Prostate gland (tissue), 2 donors: ENCODE data around the gene RIMBP2. TPM values are rescaled to one million over a fixed set of nuclear protein-coding genes. Genes with fewer than 3 reads are reported as not detected.

ENCODE experiments used
- DNase-seq: peaks from one replicate; pipeline ENCODE4 v3.0.0-alpha.2; 2019; ENCODE audit warnings: low spot score
- H3K27ac ChIP-seq, 2 donors: fragments of 200-600 bp; sonication (generic); 2 replicates each; pipeline ENCODE4 v1.5.1; 2017 to 2019
- H3K27me3 ChIP-seq: fragments of 200-600 bp; sonication (generic); replicated peaks from 2 replicates; pipeline ENCODE4 v1.5.1; 2019; ENCODE audit not compliant: insufficient read depth
- H3K36me3 ChIP-seq, 2 donors: fragments of 200-600 bp; sonication (generic); 1 replicate in 1 of 2; 2 replicates in 1 of 2; pipeline versions ENCODE4 v1.5.1 to v1.8.1; 2017 to 2019
- H3K4me1 ChIP-seq: fragments of 200-600 bp; sonication (generic); replicated peaks from 2 replicates; pipeline ENCODE4 v1.5.1; 2019
- H3K4me3 ChIP-seq, 2 donors: fragments of 200-600 bp; sonication (generic); 2 replicates each; pipeline ENCODE4 v1.5.1; 2017 to 2019
- H3K9me3 ChIP-seq: fragments of 200-600 bp; sonication (generic); 2 replicates; pipeline ENCODE4 v1.5.1; 2017
- CTCF ChIP-seq, 4 experiments: fragments of 200-600 bp in 2 of 4; fragments of 450-650 bp in 2 of 4; sonication (generic) in 2 of 4; IDR thresholded peaks; 1 replicate in 3 of 4; 2 replicates in 1 of 4; pipeline ENCODE4 v1.5.1; 2016 to 2019; ENCODE audit warnings: antibody characterized with exemption in 4 of 4, mild to moderate bottlenecking in 2 of 4, moderate library complexity in 2 of 4
- POLR2A ChIP-seq: fragments of 450-650 bp; IDR thresholded peaks from one replicate; pipeline ENCODE4 v1.6.1; 2016; ENCODE audit warnings: antibody characterized with exemption, mild to moderate bottlenecking
- POLR2AphosphoS5 ChIP-seq: sonication (generic); formaldehyde crosslinking; IDR thresholded peaks from one replicate; pipeline ENCODE4 v1.6.1; 2017; ENCODE audit warnings: antibody characterized with exemption
- WGBS: methylation state at CpG from one replicate; pipeline ENCODE4 v1.1.5; 2018; 5-methylcytosine and 5-hydroxymethylcytosine counted together
- intact Hi-C: fragments of 100-400 bp; cut with DNase I; formaldehyde crosslinking; loops from one replicate; pipeline ENCODE4 v1.14.2; 2022
- total RNA-seq, 2 donors: library from RNA; depleted of rRNA; stranded (reverse); fragments of >200 nt; gene quantifications; one replicate each; pipeline ENCODE4 v1.1.0, GENCODE V29; 2016

RIMBP2 gene
- total RNA-seq, 2 donors from 2014 or later: 0.96 to 7.0 TPM

- no peaks in the 10 kb centered on the region for H3K4me1 ChIP-seq
- intact Hi-C loops: no loop called here
- no peaks in the 10 kb centered on the region for H3K27me3 ChIP-seq
- no peak for DNase-seq
- WGBS: 50% methylated on average over 26 of the region's 26 CpGs
- H3K27ac ChIP-seq: no peak overlapping the region
- no peak overlapping the region for H3K4me3 ChIP-seq
- no peaks in the 10 kb centered on the region for H3K9me3 ChIP-seq
- TF ChIP-seq CTCF (IDR thresholded peaks at IDR 0.05) (no peak), POLR2A (no peak), POLR2AphosphoS5 (no peak)
- H3K36me3 ChIP-seq: no peaks in the 10 kb centered on the region
Observed at GRCh38 chr12:130658145-130658911, 57.8 kb downstream of the RIMBP2 start.

- no peak for DNase-seq
- no peak overlapping the region for H3K4me3 ChIP-seq
- no peak for TF ChIP-seq CTCF (IDR thresholded peaks at IDR 0.05)
- no peak for TF ChIP-seq POLR2AphosphoS5
- no peak for TF ChIP-seq POLR2A
- WGBS: 82% methylated on average over 8 of the region's 8 CpGs
- no peaks in the 10 kb centered on the region for H3K27me3 ChIP-seq
- no peaks in the 10 kb centered on the region for H3K4me1 ChIP-seq
- H3K27ac ChIP-seq: no peak overlapping the region
- intact Hi-C loops: no loop called here
- no peaks in the 10 kb centered on the region for H3K9me3 ChIP-seq
- H3K36me3 ChIP-seq: no peaks in the 10 kb centered on the region
Observed at GRCh38 chr12:130656411-130656810, 59.7 kb downstream of the RIMBP2 start.

GRCh38 chr12:130655881-130656280 lies 60.2 kb downstream of the RIMBP2 start:
- intact Hi-C loops: no loop called here
- 85% methylated on average over 9 of the region's 9 CpGs for WGBS
- Histone ChIP-seq H3K4me3 (no peak overlapping the region), H3K4me1 (no peaks in the 10 kb centered on the region), H3K36me3 (no peaks in the 10 kb centered on the region), H3K9me3 (no peaks in the 10 kb centered on the region), H3K27ac (no peak overlapping the region), H3K27me3 (no peaks in the 10 kb centered on the region)
- DNase-seq: no peak
- TF ChIP-seq POLR2A (no peak), CTCF (IDR thresholded peaks at IDR 0.05) (no peak), POLR2AphosphoS5 (no peak)

GRCh38 chr12:130655010-130655409 lies 61.1 kb downstream of the RIMBP2 start:
- Histone ChIP-seq H3K4me1 (no peaks in the 10 kb centered on the region), H3K4me3 (no peak overlapping the region), H3K27ac (no peak overlapping the region), H3K9me3 (no peaks in the 10 kb centered on the region), H3K27me3 (no peaks in the 10 kb centered on the region), H3K36me3 (no peaks in the 10 kb centered on the region)
- intact Hi-C loops: no loop called here
- 80% methylated on average over 4 of the region's 4 CpGs for WGBS
- DNase-seq: no peak
- TF ChIP-seq POLR2AphosphoS5 (no peak), CTCF (IDR thresholded peaks at IDR 0.05) (no peak), POLR2A (no peak)
